HG02678 (cell line): ENCODE data around the gene SP6.

Source experiments
- ATAC-seq: cut with Tn5 transposase; IDR thresholded peaks from one replicate; pipeline ENCODE4 v1.9.1; 2021; ENCODE audit warnings: mild to moderate bottlenecking, moderate library complexity; ENCODE audit not compliant: unreplicated experiment

The SP6 gene

DNA sequence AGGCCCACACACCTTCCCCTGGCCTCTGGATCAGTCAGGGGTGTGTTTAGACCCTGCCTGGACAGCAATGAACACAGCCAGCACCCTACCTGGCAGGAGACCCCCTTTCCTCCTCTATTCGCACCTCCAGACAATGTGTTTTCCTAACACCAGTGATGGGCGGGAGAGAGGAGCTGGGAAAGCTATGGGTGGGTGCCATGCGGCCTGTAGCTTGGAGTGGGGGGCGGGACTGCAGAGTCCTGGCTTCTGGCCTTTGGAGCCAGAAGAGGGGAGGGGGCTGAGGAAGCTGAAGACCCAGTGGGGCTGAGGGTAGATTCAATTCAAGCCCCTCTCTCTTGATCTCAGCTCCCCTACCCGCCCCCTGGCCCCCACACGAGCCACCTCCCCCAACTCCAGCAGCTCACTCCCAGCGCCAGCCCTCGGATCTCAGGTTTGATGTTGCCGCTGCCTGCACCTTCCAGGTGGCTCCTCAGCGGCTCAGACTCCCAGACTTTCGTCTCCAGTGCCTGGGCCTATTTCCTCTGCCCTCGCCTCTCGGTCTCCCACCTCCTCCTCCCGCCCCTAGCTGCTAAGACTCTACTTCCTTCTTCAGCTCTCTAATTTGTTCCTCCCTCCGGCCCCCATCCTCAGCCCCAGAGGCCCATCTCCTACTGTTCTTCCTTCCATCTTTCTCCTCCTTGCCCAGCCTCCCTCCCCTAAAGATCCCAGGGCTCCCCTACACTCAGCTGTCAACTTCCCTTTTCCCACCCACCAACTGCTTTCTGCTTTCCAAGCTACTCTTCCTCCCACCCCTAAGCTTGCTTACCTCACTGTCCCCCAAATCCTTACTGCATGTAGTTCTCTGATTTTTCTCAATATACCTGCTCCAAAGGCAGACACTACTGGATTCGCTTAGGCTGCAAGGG, 6.8 kb upstream of the SP6 start:
- ATAC-seq: no peak

DNA sequence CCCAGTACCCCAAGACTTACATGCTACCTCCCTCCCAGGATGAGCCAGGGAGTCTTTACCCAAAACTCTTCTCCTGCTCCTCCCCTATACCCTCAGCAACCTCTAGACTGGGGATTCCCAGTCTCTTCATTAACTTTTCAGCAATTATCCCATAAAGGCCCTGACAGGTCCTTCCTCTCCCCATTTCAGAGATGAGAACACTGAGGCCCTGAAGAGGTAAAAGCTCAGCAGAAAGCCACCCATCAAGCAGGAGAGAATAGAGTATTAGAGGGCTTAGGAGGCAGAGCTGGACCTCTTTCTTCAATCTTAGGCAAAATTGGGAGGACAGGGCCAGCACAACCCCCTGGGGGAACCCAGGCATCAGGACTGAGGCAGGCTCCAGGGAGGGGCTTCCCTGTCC, 5.9 kb upstream of the SP6 start:
- no peak for ATAC-seq

DNA sequence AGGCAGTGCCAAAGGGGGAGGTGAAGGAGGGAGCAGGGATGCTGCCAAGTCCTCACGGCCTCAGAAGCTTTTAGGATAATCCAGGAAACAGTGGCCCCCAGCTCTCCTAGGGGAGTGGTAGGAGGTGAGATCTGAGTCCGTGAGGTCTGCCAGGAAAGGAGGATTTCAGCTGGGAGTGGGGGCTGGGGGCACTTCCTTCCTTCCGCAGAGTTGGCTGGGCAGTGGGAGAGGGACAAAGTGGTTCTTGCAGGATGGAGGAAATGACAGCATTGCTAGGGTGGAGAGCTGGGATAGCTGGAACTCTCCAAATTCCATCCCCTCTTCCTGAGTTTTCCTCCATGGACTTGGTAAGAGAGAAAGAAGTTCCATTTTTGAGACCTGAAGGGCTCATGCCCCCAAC, 4.8 kb upstream of the SP6 start:
- no peak for ATAC-seq

DNA sequence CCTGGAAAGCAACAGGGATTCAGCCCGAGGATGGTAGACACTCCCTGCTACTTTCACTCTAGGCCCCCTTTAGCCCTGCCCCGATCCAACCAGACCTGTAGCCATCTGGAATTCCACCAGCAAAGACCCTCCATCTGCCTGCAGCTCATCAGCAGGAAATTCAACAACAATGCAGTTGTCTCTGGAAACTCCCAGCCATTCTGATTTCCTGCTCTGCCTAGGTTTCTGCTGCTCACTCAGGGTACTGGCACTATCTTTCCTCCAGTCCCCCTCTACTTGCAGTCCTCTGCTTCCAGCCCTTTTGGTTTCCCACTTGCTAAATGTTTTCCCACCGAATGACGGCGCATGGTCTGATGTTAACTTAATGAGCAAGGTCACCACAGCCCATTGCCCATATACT, 2.7 kb upstream of the SP6 start:
- no peak for ATAC-seq

GRCh38 chr17:47852113-47852949, 1.4 kb upstream of the SP6 start:
- no peak for ATAC-seq

DNA sequence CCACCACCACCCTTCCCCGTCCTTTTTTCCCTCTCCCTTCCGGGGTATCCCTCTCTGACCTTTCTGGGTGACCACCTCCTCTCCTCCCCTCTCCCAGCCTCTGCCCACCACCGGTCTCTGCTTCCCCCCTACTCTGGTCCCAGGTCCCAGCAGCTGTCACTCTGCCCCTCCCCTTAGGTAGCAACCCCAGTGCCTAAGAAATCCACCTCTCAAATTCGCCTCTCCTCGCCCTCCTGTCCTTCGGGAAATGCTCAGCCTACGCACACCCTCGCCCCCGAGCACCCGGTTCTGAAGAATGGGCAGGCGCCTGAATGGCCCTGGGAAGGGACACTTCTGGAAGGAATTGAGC, 775 bp upstream of the SP6 start:
- ATAC-seq: no peak

- no peak for ATAC-seq
These were observed 631 bp downstream of the SP6 start for GRCh38 chr17:47850373-47850691.

DNA sequence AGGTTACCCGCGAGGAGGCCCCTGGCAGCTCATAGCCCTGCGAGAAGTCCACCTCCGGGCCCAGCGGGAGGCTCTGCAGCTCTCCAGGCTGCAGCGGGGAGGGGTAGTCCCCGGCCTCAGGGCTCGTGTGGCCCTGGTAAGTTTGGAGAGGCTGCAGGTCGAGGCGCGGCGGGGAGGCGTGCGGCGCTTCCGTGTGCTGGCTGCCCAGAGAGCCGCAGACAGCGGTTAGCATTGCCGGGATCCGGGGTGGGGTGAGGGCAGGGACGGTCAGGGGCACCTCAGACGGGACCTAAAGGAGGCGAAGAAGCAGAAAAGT, 2.8 kb downstream of the SP6 start:
- ATAC-seq: no peak

DNA sequence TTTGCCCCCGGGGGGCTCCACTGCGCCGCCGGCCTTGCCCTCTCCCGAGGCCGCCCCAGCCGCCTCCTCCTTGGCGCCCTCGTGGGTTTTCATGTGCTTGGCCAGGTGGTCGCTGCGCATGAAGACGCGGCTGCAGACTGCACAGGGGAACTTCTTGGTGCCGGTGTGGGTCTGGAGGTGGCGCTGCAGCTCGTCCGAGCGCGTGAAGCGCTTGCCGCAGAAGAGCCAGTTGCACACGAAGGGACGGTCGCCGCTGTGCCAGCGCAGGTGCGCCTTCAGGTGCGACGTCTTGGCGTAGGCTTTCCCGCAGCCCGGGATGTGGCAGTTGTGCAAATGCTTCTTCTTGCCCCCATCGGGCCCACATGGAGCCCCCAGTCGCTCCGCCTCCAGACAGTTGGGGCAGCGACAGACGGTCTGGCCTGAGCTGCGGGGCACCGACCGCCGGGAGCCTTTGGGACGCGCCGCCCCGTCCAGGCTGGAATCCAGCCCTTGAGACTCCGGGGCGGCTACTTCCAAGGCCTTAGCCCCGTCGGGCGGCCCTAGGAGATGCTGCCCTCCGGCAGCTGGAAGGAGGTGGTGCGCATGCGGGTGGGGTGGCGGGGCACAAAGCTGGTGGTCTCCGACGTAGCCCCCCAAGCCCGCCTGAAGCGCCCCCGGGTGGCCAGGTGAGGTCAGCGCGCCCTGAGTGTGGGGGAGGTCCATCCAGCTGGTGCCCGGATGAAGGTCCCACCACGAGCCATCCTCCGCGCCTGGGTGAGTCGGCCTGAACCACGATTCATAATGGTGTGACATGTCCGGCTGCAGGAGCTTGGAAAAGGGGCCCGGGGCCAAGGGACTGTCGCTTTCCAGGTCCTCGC, 3.4 kb downstream of the SP6 start:
- ATAC-seq: no peak

GRCh38 chr17:47846716-47847340, 4.1 kb downstream of the SP6 start:
- ATAC-seq: no peak

GRCh38 chr17:47845716-47846075, 5.3 kb downstream of the SP6 start:
- ATAC-seq: no peak

GRCh38 chr17:47844814-47845715, 5.9 kb downstream of the SP6 start:
- ATAC-seq: no peak

DNA sequence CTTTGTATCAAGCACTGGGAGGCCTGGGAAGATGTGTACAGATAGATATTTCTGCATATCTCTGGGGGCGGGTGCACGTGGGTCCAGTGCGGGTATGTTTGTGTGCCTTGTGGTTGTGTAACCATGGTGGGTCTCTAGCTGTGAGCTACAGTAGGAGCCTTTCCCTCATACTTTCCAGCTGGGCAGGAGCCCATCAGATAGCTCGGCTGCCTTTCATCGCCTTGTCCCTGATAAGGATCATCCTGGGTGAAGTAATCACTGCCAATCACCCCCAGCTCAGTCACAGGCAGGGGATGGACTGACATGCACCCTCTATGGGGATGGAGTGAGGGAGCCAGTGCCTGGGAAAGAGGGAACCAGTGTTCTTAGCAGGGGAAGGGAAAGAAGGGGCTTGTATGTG, 6.7 kb downstream of the SP6 start:
- ATAC-seq: no peak

DNA sequence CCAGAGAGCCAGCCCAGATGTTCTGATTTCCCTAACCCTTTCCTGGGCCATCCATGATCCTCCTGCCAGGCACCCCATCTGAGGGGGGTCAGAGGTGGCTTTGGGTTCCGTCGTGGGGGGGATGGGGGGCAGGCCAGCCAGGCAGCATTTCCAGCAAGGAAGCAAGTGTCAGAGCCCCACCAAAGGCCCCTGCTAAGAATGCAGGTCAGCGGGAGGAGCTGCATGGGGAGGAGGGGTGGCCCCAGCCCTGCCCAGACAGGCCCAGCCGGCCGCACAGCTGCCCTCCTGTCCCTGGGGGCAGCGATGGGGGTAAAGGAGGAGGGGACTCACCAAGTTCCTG, 7.6 kb downstream of the SP6 start:
- ATAC-seq: no peak

DNA sequence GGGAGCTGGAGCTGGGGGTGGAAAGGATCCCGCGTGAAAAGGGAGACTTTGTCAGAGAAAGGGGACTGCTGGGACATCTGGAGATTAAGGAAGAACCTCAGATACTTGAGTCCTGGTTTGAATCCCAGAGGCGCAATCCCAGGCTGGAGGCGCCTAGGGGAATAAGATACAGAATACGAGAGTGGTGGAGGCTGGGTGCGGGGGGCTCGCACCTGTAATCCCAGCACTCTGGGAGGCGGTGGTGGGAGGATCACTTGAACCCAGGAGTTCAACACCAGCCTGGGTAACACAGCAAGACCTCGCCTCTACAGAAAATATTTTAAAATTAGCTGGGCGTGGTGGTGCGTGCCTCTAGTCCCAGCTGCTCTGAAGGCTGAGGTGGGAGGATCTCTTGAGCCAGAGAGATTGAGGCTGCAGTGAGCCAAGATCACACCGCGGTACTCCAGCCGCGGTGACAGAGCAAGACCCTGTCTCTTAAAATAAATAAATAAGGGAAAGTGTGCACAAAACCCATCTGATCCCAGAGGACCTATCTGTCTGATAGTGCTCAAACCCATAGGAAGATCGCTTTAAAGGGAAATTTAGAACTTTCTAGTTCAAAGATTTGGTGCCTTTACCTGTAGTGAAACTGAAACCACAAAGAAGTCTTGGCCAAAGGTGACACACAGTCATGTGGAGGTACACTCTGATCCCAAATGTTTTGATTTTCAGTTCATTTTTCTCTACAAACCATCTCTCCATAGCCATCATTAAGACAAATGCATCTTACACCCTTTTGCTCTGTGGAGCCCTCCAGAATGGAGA, 9.3 kb downstream of the SP6 start:
- no peak for ATAC-seq

DNA sequence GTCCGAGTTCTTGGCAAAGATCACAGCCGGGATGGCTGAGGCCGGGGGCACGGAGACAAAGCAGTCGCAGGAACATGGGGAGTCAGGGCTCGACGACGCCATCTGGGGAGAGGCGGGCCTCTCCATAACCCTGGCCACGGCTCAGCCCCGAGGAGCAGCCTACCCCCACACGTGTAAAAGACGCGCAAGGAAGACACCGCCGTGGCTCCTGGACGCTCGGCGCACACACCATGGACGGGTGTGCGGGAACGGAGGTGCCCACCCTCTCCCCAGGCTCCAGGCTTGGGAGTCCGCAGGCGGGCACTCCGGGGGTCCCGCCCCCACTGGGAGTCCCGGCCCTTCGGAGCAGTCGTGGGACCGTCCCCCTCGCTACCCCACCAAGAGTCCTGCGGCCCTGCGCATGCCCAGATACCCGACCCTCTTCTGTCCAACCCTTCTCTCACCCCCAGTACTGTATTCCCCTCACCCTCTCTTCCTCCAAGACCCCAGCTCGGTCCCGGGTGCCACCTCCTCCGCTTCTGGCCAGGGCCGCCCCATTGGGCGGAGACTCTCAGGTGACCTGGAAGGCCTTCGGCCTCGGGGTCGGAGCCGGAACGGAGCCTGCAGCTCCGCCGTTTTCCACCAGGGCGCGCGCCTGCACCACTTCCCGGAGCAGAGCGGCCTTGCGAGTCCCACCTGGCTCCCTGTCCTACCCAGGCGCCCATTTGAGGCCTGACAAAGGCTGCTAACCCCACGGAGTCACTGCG, 10.0 kb downstream of the SP6 start, which contains the start of gene SCRN2:
SCRN2 (minus strand) TSS at position 532 of the 746 bp plus-strand sequence; CDS start at position 102, 430 bp downstream.
- peak; percentile 83 for ATAC-seq

DNA sequence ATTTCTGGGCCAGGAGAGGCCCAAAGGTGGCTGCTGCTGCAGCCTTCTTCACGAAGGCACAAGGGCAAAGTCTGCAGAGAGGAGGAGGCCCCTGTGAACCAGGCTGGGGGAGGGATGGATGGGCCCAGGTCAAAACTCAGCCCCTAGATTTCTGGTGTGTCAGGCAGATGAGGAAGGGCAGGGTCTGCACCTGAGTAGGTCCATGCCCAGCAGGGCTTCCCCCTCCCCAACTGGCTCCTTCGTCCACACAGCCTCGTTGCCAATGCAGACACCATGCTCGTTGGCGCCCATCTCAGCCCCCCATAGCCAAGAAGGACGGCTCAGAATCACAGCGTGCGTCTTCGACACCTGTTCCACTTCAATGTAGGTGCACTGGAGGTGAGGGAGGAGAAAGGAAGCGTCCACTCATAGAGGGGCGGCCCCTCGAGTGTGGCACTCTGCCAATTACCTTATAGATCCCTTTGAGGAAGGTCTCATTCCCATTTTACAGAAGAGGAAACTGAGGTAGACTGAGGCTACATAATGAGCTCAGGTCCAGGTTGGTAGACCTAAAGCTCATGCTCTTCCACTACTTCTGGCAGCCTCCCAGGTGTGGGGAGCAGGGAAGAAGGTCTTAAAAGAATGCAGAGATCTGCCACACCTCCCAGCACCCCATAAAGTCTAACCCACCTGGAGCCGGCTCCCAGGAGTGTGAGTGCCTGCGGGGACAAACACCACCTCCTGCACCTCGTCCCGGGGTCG, 10.8 kb downstream of the SP6 start:
- no peak for ATAC-seq

- ATAC-seq: no peak
These were observed 11.9 kb downstream of the SP6 start for GRCh38 chr17:47839071-47839470.
